ENCODE data around the gene PLD5. TPM values are rescaled to one million over a fixed set of nuclear protein-coding genes. Genes with fewer than 3 reads are reported as not detected.
"Not testable (repeated sequence)": the region's sequence is repeated elsewhere in the genome, so short reads cannot be mapped to it uniquely, and the experiment has no call there.

Gene PLD5
- total RNA-seq, 1 donor = not detected

- Histone ChIP-seq H4K20me1 (ENCODE audit: insufficient read depth, low read length) (no peaks in the 10 kb centered on the region), H3K79me2 (ENCODE audit: insufficient read depth, low read length) (no peaks in the 10 kb centered on the region), H3K4me1 (ENCODE audit: insufficient read depth, low read length) (no peaks in the 10 kb centered on the region), H3K4me3 (ENCODE audit: insufficient read depth, low read length) (no peak overlapping the region), H3K27me3 (ENCODE audit: insufficient read depth, low read length) (no peaks in the 10 kb centered on the region), H3K4me2 (ENCODE audit: insufficient read depth, low read length) (no peak overlapping the region), H3K9me3 (ENCODE audit: low read depth, low read length) (peaks cover 2% of the 10 kb centered on the region), H3K36me3 (ENCODE audit: insufficient read depth, low read length) (no peaks in the 10 kb centered on the region), H2AFZ (ENCODE audit: low read length) (no peak overlapping the region), H3K27ac (ENCODE audit: low read depth, low read length) (no peak overlapping the region)
- no peak for DNase-seq (ENCODE audit: insufficient read length, low spot score, missing footprints)
- no peak for TF ChIP-seq CTCF (IDR thresholded peaks at IDR 0.05; ENCODE audit: extremely low read depth, low read depth, low read length)
These were observed 443.1 kb downstream of the PLD5 start for GRCh38 chr1:242081446-242081845.

GRCh38 chr1:242065813-242066212 is 458.7 kb downstream of the PLD5 start:
- H3K4me3 ChIP-seq (ENCODE audit: insufficient read depth, low read length) = no peak overlapping the region
- H3K79me2 ChIP-seq (ENCODE audit: insufficient read depth, low read length) = no peaks in the 10 kb centered on the region
- no peaks in the 10 kb centered on the region for H3K27me3 ChIP-seq (ENCODE audit: insufficient read depth, low read length)
- no peaks in the 10 kb centered on the region for H4K20me1 ChIP-seq (ENCODE audit: insufficient read depth, low read length)
- H3K9me3 ChIP-seq (ENCODE audit: low read depth, low read length) = peaks cover 3% of the 10 kb centered on the region
- no peak overlapping the region for H3K4me2 ChIP-seq (ENCODE audit: insufficient read depth, low read length)
- no peak for DNase-seq (ENCODE audit: insufficient read length, low spot score, missing footprints)
- no peaks in the 10 kb centered on the region for H3K36me3 ChIP-seq (ENCODE audit: insufficient read depth, low read length)
- H2AFZ ChIP-seq (ENCODE audit: low read length) = no peak overlapping the region
- no peaks in the 10 kb centered on the region for H3K4me1 ChIP-seq (ENCODE audit: insufficient read depth, low read length)
- no peak for TF ChIP-seq CTCF (IDR thresholded peaks at IDR 0.05; ENCODE audit: extremely low read depth, low read depth, low read length)
- no peak overlapping the region for H3K27ac ChIP-seq (ENCODE audit: low read depth, low read length)

- Histone ChIP-seq H3K4me1 (ENCODE audit: insufficient read depth, low read length) (no peaks in the 10 kb centered on the region), H2AFZ (ENCODE audit: low read length) (no peak overlapping the region), H3K27ac (ENCODE audit: low read depth, low read length) (no peak overlapping the region), H3K36me3 (ENCODE audit: insufficient read depth, low read length) (no peaks in the 10 kb centered on the region), H3K79me2 (ENCODE audit: insufficient read depth, low read length) (no peaks in the 10 kb centered on the region), H3K27me3 (ENCODE audit: insufficient read depth, low read length) (no peaks in the 10 kb centered on the region), H3K9me3 (ENCODE audit: low read depth, low read length) (peaks cover 3% of the 10 kb centered on the region), H4K20me1 (ENCODE audit: insufficient read depth, low read length) (no peaks in the 10 kb centered on the region), H3K4me2 (ENCODE audit: insufficient read depth, low read length) (no peak overlapping the region), H3K4me3 (ENCODE audit: insufficient read depth, low read length) (no peak overlapping the region)
- DNase-seq (ENCODE audit: insufficient read length, low spot score, missing footprints) = no peak
- TF ChIP-seq CTCF (IDR thresholded peaks at IDR 0.05; ENCODE audit: extremely low read depth, low read depth, low read length) = no peak
These were observed 462.2 kb downstream of the PLD5 start for GRCh38 chr1:242062271-242062670.

GRCh38 chr1:242059976-242060375 is 464.5 kb downstream of the PLD5 start:
- no peaks in the 10 kb centered on the region for H3K79me2 ChIP-seq (ENCODE audit: insufficient read depth, low read length)
- no peaks in the 10 kb centered on the region for H3K27me3 ChIP-seq (ENCODE audit: insufficient read depth, low read length)
- H3K4me1 ChIP-seq (ENCODE audit: insufficient read depth, low read length) = no peaks in the 10 kb centered on the region
- H3K4me3 ChIP-seq (ENCODE audit: insufficient read depth, low read length) = no peak overlapping the region
- H3K36me3 ChIP-seq (ENCODE audit: insufficient read depth, low read length) = no peaks in the 10 kb centered on the region
- H3K4me2 ChIP-seq (ENCODE audit: insufficient read depth, low read length) = no peak overlapping the region
- no peaks in the 10 kb centered on the region for H4K20me1 ChIP-seq (ENCODE audit: insufficient read depth, low read length)
- peaks cover 3% of the 10 kb centered on the region for H3K9me3 ChIP-seq (ENCODE audit: low read depth, low read length)
- no peak overlapping the region for H2AFZ ChIP-seq (ENCODE audit: low read length)
- TF ChIP-seq CTCF (IDR thresholded peaks at IDR 0.05; ENCODE audit: extremely low read depth, low read depth, low read length) = no peak
- no peak overlapping the region for H3K27ac ChIP-seq (ENCODE audit: low read depth, low read length)
- no peak for DNase-seq (ENCODE audit: insufficient read length, low spot score, missing footprints)

GRCh38 chr1:242058582-242058981 is 465.9 kb downstream of the PLD5 start:
- not testable (repeated sequence) for H2AFZ ChIP-seq (ENCODE audit: low read length); H3K4me2 ChIP-seq (ENCODE audit: insufficient read depth, low read length); H3K27me3 ChIP-seq (ENCODE audit: insufficient read depth, low read length); H3K4me3 ChIP-seq (ENCODE audit: insufficient read depth, low read length); H3K4me1 ChIP-seq (ENCODE audit: insufficient read depth, low read length); H3K36me3 ChIP-seq (ENCODE audit: insufficient read depth, low read length); DNase-seq (ENCODE audit: insufficient read length, low spot score, missing footprints); H3K79me2 ChIP-seq (ENCODE audit: insufficient read depth, low read length); H4K20me1 ChIP-seq (ENCODE audit: insufficient read depth, low read length); H3K27ac ChIP-seq (ENCODE audit: low read depth, low read length); H3K9me3 ChIP-seq (ENCODE audit: low read depth, low read length)

GRCh38 chr1:242058181-242058580 is 466.3 kb downstream of the PLD5 start:
- H3K4me1 ChIP-seq (ENCODE audit: insufficient read depth, low read length); H3K4me3 ChIP-seq (ENCODE audit: insufficient read depth, low read length); H3K4me2 ChIP-seq (ENCODE audit: insufficient read depth, low read length); DNase-seq (ENCODE audit: insufficient read length, low spot score, missing footprints); H3K79me2 ChIP-seq (ENCODE audit: insufficient read depth, low read length); H3K27me3 ChIP-seq (ENCODE audit: insufficient read depth, low read length); H2AFZ ChIP-seq (ENCODE audit: low read length); H3K36me3 ChIP-seq (ENCODE audit: insufficient read depth, low read length); H4K20me1 ChIP-seq (ENCODE audit: insufficient read depth, low read length); H3K27ac ChIP-seq (ENCODE audit: low read depth, low read length); H3K9me3 ChIP-seq (ENCODE audit: low read depth, low read length): not testable (repeated sequence)

Data from osteoblast (primary cell).